Neural progenitor cell (in vitro differentiated cells): ENCODE data around the gene CCNK.

Source experiments
- CTCF ChIP-seq: fragments of 200-600 bp; sonication (generic); IDR thresholded peaks from 2 replicates; pipeline ENCODE4 v1.5.1; 2017; ENCODE audit warnings: antibody characterized with exemption, mild to moderate bottlenecking
- EZH2 ChIP-seq: fragments of 200-600 bp; sonication (generic); IDR thresholded peaks from 2 replicates; pipeline ENCODE4 v1.6.1; 2017; ENCODE audit warnings: antibody characterized with exemption, mild to moderate bottlenecking, moderate library complexity

- TF ChIP-seq CTCF (no peak), EZH2 (no peak)
Observed at GRCh38 chr14:99447739-99448138, 33.5 kb upstream of the CCNK start.
